ENCODE measurements around the gene GAS2.

GAS2 gene

DNA sequence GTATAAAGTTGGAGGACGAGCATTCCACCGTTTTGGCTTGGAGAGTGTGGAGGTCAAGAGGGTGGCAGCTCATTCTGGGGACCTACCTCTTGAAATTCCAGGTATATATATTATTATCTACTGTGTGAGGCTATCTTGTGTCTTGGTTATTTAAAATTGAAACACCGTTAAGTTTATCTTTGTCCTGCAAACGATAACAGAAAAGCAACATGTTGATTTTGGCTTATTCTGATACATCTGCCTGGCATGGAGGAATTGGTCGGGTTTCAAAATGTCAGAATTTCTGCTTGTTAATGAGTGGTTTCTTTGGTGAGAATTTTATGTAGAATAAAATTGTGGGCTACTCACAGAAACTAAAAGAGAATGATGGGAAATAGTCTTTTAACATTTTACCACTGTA is 108.8 kb downstream of the GAS2 start:
- Histone ChIP-seq H3K4me1 (ENCODE audit: control insufficient read depth, insufficient read depth, low read length) (no peaks in the 10 kb centered on the region), H3K9ac (ENCODE audit: low read depth, low read length) (no peak overlapping the region), H3K4me3 (ENCODE audit: low read depth, low read length) (no peak overlapping the region)

GRCh38 chr11:22778642-22779041 is 112.2 kb downstream of the GAS2 start:
- no peaks in the 10 kb centered on the region for H3K9me3 ChIP-seq (ENCODE audit: control insufficient read depth, insufficient read depth, low read length)
- H3K36me3 ChIP-seq (ENCODE audit: control insufficient read depth, insufficient read depth, low read length) = no peaks in the 10 kb centered on the region
- H3K9ac ChIP-seq (ENCODE audit: low read depth, low read length) = no peak overlapping the region
- H3K4me3 ChIP-seq (ENCODE audit: low read depth, low read length) = no peak overlapping the region
- no peaks in the 10 kb centered on the region for H3K4me1 ChIP-seq (ENCODE audit: control insufficient read depth, insufficient read depth, low read length)
- H3K27me3 ChIP-seq (ENCODE audit: control insufficient read depth, insufficient read depth, low read length) = no peaks in the 10 kb centered on the region

More for the DNA sequence above, 108.8 kb downstream of the GAS2 start:
- H3K36me3 ChIP-seq (ENCODE audit: control insufficient read depth, insufficient read depth, low read length) = no peaks in the 10 kb centered on the region
- H3K9me3 ChIP-seq (ENCODE audit: control insufficient read depth, insufficient read depth, low read length) = no peaks in the 10 kb centered on the region
- H3K27me3 ChIP-seq (ENCODE audit: control insufficient read depth, insufficient read depth, low read length) = no peaks in the 10 kb centered on the region

DNA sequence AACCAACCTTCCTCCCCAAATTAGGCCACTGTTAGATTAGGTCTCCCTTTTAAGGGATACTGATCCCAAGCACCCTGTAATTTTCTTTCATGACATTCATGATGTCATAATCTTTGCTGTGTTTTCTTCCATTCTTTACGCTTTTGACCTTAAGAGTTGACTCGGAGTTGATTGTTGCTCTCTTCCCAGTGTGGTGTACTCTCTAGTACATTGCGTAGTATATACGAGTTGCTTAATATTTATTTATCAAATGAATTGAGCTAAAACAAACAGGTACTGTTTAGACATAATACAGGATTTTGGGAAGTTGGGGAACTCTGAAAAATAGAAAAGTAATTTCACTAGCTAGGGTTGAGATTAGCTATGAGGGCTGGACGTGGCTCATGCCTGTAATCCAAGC is 113.4 kb downstream of the GAS2 start:
- Histone ChIP-seq H3K36me3 (ENCODE audit: control insufficient read depth, insufficient read depth, low read length) (no peaks in the 10 kb centered on the region), H3K9me3 (ENCODE audit: control insufficient read depth, insufficient read depth, low read length) (no peaks in the 10 kb centered on the region), H3K4me3 (ENCODE audit: low read depth, low read length) (no peak overlapping the region), H3K4me1 (ENCODE audit: control insufficient read depth, insufficient read depth, low read length) (no peaks in the 10 kb centered on the region), H3K9ac (ENCODE audit: low read depth, low read length) (no peak overlapping the region), H3K27me3 (ENCODE audit: control insufficient read depth, insufficient read depth, low read length) (no peaks in the 10 kb centered on the region)

- no peaks in the 10 kb centered on the region for H3K4me1 ChIP-seq (ENCODE audit: control insufficient read depth, insufficient read depth, low read length)
- H3K9ac ChIP-seq (ENCODE audit: low read depth, low read length) = no peak overlapping the region
- no peaks in the 10 kb centered on the region for H3K36me3 ChIP-seq (ENCODE audit: control insufficient read depth, insufficient read depth, low read length)
- H3K27me3 ChIP-seq (ENCODE audit: control insufficient read depth, insufficient read depth, low read length) = no peaks in the 10 kb centered on the region
- no peaks in the 10 kb centered on the region for H3K9me3 ChIP-seq (ENCODE audit: control insufficient read depth, insufficient read depth, low read length)
- no peak overlapping the region for H3K4me3 ChIP-seq (ENCODE audit: low read depth, low read length)
Observed at GRCh38 chr11:22780952-22781593, 114.7 kb downstream of the GAS2 start.

DNA sequence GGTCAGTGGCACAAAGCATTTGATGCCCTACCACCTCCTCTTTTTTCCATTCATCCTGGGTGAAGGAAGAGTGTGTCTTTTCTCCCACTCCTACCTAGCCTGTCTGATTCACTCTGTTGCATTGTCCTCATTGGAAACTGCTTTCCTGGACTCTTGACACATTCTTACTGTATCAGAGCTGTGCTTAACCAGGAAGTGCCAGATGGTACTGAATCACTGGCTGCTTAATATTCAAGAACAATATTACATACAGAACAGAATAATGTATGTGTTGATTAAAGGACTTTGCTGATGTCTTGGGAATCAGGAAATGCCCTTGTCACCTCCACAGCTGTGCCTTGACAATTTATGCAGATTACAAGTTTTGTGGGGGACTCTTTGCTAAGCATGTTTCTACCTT is 118.8 kb downstream of the GAS2 start:
- Histone ChIP-seq H3K9ac (ENCODE audit: low read depth, low read length) (no peak overlapping the region), H3K4me3 (ENCODE audit: low read depth, low read length) (no peak overlapping the region), H3K9me3 (ENCODE audit: control insufficient read depth, insufficient read depth, low read length) (no peaks in the 10 kb centered on the region), H3K4me1 (ENCODE audit: control insufficient read depth, insufficient read depth, low read length) (no peaks in the 10 kb centered on the region), H3K36me3 (ENCODE audit: control insufficient read depth, insufficient read depth, low read length) (no peaks in the 10 kb centered on the region), H3K27me3 (ENCODE audit: control insufficient read depth, insufficient read depth, low read length) (no peaks in the 10 kb centered on the region)

DNA sequence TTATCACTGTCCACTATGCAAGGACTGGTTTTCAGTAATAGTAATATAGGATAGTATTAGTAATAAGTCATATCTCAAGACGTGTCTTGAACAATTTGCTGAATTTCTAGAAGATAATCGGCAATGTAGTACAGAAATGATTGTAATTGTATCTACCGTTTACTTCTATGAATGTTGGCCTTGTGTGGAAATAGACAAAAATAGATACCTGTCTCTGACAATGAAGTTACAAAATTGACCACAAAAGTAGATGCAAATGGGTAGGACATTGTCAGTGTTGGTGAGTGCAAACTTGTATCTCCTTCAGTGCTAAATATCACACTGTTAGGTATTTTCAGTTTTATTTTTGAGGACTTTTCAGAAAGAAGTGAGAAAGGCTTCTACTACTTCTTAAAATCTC is 120.1 kb downstream of the GAS2 start:
- Histone ChIP-seq H3K9ac (ENCODE audit: low read depth, low read length) (no peak overlapping the region), H3K9me3 (ENCODE audit: control insufficient read depth, insufficient read depth, low read length) (no peaks in the 10 kb centered on the region), H3K36me3 (ENCODE audit: control insufficient read depth, insufficient read depth, low read length) (no peaks in the 10 kb centered on the region), H3K27me3 (ENCODE audit: control insufficient read depth, insufficient read depth, low read length) (no peaks in the 10 kb centered on the region), H3K4me3 (ENCODE audit: low read depth, low read length) (no peak overlapping the region), H3K4me1 (ENCODE audit: control insufficient read depth, insufficient read depth, low read length) (no peaks in the 10 kb centered on the region)

GRCh38 chr11:22787055-22787454 is 120.6 kb downstream of the GAS2 start:
- no peaks in the 10 kb centered on the region for H3K4me1 ChIP-seq (ENCODE audit: control insufficient read depth, insufficient read depth, low read length)
- no peak overlapping the region for H3K9ac ChIP-seq (ENCODE audit: low read depth, low read length)
- H3K36me3 ChIP-seq (ENCODE audit: control insufficient read depth, insufficient read depth, low read length) = no peaks in the 10 kb centered on the region
- no peaks in the 10 kb centered on the region for H3K27me3 ChIP-seq (ENCODE audit: control insufficient read depth, insufficient read depth, low read length)
- H3K9me3 ChIP-seq (ENCODE audit: control insufficient read depth, insufficient read depth, low read length) = no peaks in the 10 kb centered on the region
- H3K4me3 ChIP-seq (ENCODE audit: low read depth, low read length) = no peak overlapping the region

GRCh38 chr11:22787551-22788162 is 121.2 kb downstream of the GAS2 start:
- H3K9ac ChIP-seq (ENCODE audit: low read depth, low read length) = no peak overlapping the region
- H3K36me3 ChIP-seq (ENCODE audit: control insufficient read depth, insufficient read depth, low read length) = no peaks in the 10 kb centered on the region
- no peaks in the 10 kb centered on the region for H3K4me1 ChIP-seq (ENCODE audit: control insufficient read depth, insufficient read depth, low read length)
- no peaks in the 10 kb centered on the region for H3K9me3 ChIP-seq (ENCODE audit: control insufficient read depth, insufficient read depth, low read length)
- no peak overlapping the region for H3K4me3 ChIP-seq (ENCODE audit: low read depth, low read length)
- no peaks in the 10 kb centered on the region for H3K27me3 ChIP-seq (ENCODE audit: control insufficient read depth, insufficient read depth, low read length)

DNA sequence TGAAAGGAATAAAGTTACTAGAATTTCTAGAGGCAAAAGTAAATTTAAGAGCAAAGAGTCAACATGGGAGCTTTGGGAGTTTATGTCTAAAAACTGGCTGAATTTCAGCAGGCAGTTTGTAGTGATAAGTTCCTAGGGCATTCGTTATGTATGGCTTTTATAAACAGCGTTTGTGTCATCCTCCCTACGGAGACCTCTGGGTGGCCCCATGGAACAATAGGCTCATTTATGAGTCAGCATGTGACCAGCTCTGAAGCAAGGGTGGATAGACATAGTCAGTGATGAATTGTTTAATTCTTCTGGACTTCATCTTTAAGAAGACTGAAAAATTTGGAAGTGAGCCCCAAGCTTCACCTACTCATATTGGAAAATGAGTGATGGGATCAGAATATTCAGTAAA is 126.1 kb downstream of the GAS2 start:
- Histone ChIP-seq H3K4me3 (ENCODE audit: low read depth, low read length) (no peak overlapping the region), H3K9ac (ENCODE audit: low read depth, low read length) (no peak overlapping the region), H3K9me3 (ENCODE audit: control insufficient read depth, insufficient read depth, low read length) (no peaks in the 10 kb centered on the region), H3K4me1 (ENCODE audit: control insufficient read depth, insufficient read depth, low read length) (no peaks in the 10 kb centered on the region), H3K27me3 (ENCODE audit: control insufficient read depth, insufficient read depth, low read length) (no peaks in the 10 kb centered on the region), H3K36me3 (ENCODE audit: control insufficient read depth, insufficient read depth, low read length) (no peaks in the 10 kb centered on the region)

DNA sequence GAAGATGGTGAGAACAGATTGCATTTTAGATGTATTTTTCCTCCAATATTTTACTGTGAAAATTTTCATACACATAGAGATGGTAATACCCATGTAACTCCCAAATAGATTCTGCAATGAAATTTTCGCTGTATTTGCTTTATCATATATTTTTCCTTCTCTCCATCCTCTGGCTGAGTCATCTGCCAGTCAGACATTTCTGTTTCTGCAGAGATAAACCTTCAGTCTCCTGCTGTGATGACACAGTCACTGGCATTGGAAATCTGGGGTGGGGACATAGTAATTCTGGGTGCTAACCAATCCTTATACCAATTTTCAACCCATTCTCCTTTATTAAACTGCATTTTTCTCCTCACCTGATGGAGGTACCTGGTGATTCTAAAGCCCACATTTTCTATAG is 129.5 kb downstream of the GAS2 start:
- H3K4me3 ChIP-seq (ENCODE audit: low read depth, low read length) = no peak overlapping the region
- H3K27me3 ChIP-seq (ENCODE audit: control insufficient read depth, insufficient read depth, low read length) = no peaks in the 10 kb centered on the region
- no peak overlapping the region for H3K9ac ChIP-seq (ENCODE audit: low read depth, low read length)
- H3K36me3 ChIP-seq (ENCODE audit: control insufficient read depth, insufficient read depth, low read length) = no peaks in the 10 kb centered on the region
- H3K4me1 ChIP-seq (ENCODE audit: control insufficient read depth, insufficient read depth, low read length) = no peaks in the 10 kb centered on the region
- no peaks in the 10 kb centered on the region for H3K9me3 ChIP-seq (ENCODE audit: control insufficient read depth, insufficient read depth, low read length)

DNA sequence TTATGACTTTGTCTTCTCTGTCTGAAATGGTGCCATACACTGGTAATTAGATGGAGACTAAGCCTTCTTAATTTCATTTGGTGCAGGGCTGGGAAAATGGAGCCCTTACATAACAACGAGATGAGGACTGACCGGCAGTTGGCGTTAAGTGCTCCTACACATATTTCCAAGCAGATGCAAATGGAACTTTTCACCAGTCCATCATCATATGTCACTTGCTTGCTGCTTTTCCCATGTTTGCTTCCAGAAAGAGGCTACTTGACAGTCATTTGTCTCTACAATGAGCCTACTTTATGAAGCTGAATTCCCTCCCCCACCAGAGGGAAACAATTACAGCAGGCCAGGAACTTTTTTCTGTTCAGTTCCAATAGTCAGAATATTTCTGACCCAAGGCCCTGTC is 130.6 kb downstream of the GAS2 start:
- no peak overlapping the region for H3K4me3 ChIP-seq (ENCODE audit: low read depth, low read length)
- H3K4me1 ChIP-seq (ENCODE audit: control insufficient read depth, insufficient read depth, low read length) = no peaks in the 10 kb centered on the region
- H3K27me3 ChIP-seq (ENCODE audit: control insufficient read depth, insufficient read depth, low read length) = no peaks in the 10 kb centered on the region

DNA sequence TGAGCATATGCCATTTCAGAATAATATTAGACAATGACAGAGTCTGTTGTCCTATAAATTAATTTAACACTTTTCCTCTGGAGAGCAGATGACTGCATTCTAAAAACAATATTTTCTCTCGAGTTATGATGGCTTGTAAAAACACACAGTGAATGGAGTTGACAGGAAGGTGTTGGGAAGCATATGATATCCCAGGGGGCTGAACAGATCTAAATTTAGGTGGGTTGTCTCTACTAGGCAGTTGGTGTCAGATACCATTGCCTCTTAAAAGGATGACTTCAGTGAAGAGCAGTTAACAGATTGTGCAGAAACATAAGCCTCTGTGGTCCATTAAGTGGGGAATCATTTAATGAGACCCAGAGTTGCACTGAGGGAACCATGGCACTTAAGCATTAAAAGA is 132.5 kb downstream of the GAS2 start:
- H3K27me3 ChIP-seq (ENCODE audit: control insufficient read depth, insufficient read depth, low read length) = no peaks in the 10 kb centered on the region
- H3K9me3 ChIP-seq (ENCODE audit: control insufficient read depth, insufficient read depth, low read length) = no peaks in the 10 kb centered on the region
- H3K4me3 ChIP-seq (ENCODE audit: low read depth, low read length) = no peak overlapping the region
- H3K9ac ChIP-seq (ENCODE audit: low read depth, low read length) = no peak overlapping the region
- H3K4me1 ChIP-seq (ENCODE audit: control insufficient read depth, insufficient read depth, low read length) = no peaks in the 10 kb centered on the region
- H3K36me3 ChIP-seq (ENCODE audit: control insufficient read depth, insufficient read depth, low read length) = no peaks in the 10 kb centered on the region

More for the DNA sequence above, 130.6 kb downstream of the GAS2 start:
- Histone ChIP-seq H3K9ac (ENCODE audit: low read depth, low read length) (no peak overlapping the region), H3K36me3 (ENCODE audit: control insufficient read depth, insufficient read depth, low read length) (no peaks in the 10 kb centered on the region), H3K9me3 (ENCODE audit: control insufficient read depth, insufficient read depth, low read length) (no peaks in the 10 kb centered on the region)
